NAMALWA (cell line): ENCODE data around the gene MC1R.
"Not testable (repeated sequence)": the region's sequence is repeated elsewhere in the genome, so short reads cannot be mapped to it uniquely, and the experiment has no call there.

ENCODE experiments used
- DNase-seq: peaks from one replicate; pipeline ENCODE4 v3.0.0-alpha.2; 2015; ENCODE audit warnings: low spot score

Gene MC1R

DNA sequence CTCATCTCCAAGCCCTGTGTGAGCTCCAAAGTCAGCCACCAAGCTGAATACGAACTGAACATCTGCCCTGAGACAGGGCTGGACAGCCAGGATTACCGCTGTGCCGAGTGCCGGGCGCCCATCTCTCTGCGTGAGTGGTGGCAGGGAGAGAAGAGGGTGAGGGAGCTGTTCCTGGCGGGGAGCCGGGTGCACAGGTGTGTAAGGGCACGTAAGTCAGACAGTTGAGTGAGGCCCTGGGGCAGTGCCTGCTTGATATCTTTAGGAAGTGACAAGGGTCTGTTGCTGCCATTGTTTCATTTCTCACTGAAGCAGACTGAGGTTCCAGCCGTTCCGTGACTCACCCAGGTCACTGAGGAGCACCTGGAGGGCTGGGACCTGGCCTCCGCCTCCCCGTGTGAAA lies 42.3 kb downstream of the MC1R start:
- DNase-seq, result no peak

DNA sequence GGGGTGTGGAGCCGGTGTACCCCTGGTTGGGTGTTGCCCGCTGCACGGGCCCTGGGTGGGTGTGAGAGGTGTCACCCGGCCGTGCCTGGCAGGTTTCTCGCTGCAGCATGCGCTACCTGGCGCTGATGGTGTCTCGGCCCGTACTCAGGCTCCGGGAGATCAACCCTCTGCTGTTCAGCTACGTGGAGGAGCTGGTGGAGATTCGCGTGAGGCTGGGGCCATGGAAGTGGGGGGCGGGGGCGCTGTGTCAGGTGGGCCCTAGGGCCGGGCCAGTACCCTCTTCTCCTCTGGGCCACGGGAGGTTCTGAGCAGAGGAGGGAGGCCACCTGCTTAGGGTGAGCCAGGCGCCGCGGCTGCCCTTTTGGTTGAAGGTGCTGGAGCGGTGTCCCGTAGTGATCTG lies 43.3 kb downstream of the MC1R start:
- no peak for DNase-seq

GRCh38 chr16:89962754-89963498 lies 44.3 kb downstream of the MC1R start:
- no peak for DNase-seq

DNA sequence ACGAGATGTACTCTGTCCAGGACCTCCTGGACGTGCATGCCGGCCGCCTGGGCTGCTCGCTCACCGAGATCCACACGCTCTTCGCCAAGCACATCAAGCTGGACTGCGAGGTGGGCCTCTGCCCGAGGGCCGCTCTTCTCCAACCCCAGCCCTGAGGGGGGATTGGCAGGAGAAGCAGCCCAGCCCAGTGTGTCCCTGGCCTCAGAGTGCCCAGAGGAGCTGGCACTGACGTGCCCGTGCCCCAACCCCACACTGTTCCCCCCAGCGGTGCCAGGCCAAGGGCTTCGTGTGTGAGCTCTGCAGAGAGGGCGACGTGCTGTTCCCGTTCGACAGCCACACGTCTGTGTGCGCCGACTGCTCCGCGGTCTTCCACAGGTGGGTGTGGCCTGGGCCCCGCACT lies 45.5 kb downstream of the MC1R start:
- DNase-seq, result no peak

DNA sequence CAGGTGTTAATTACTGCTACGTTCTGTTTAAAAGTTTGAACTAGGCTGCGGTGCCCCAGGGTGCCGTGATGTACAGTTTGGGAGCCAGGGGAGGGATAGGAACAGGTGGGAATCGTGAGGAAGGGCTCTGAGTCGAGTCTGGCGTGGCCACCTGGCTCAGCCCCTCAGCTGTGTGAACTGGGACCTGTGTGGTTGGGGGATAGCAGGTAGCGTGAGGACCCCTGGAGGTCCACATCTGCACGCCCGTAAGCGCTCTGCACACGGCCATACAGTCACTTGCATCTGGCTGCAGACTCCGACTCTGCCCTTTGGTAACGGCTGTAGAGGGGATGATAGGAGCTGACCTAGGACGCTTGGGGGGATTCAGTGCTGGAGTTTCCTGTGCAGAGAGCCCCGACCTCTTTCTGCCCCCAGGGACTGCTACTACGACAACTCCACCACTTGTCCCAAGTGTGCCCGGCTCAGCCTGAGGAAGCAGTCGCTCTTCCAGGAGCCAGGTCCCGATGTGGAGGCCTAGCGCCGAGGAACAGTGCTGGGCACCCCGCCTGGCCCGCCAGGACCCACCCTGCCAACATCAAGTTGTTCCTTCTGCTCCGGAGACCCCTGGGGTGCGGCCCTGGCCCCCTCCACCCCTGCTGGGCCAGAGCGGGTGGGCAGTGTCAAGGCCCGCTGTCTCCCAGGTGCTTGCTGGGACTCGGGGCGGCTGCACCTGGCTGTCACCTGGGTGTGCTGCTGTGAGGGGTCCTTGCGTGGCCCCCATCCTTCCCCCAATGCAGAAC lies 47.0 kb downstream of the MC1R start:
- no peak for DNase-seq

DNA sequence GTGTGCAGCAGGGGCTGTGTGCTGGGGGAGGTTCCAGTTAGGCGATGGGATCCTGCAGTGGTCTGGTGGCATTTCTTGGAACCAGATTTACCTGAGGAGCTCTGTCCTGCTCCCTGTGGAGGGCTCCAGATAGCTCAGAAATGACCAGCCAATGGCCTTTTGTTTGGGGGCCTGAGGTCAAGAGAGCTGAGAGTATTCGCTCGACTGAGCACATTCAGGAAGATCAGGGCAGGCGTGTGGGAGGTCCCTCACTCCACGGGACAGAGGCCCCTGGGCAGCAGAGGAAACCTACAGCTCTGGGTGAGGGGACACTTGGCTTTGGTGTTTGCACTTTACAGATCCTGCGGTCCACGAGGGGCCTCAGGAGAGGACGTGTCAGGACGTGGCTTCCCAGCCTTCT lies 48.1 kb downstream of the MC1R start:
- no peak for DNase-seq

DNA sequence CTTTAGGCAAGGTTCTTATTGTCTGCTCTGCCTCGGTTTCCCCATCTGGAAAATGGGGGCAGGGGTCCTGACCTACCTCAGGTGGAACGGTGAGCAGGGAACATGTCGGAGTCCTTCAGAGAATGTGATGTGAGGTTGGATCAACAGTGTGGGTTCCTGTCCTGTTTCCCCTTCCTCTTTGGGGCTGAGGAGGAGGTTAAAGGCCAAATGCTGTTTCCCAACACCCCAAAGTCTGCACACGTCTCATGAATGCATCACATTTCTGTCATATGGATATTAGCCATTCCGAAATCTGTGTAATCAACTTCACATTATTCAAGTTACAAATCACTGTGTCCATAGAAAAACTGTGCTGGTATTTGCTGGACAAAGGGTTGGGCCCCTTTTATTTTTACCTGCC lies 48.8 kb downstream of the MC1R start:
- not testable (repeated sequence) for DNase-seq

GRCh38 chr16:89968074-89968473 lies 49.4 kb downstream of the MC1R start:
- DNase-seq, result not testable (repeated sequence)

- no peak for DNase-seq
These were observed 51.2 kb downstream of the MC1R start for GRCh38 chr16:89969741-89970410.
